SK-N-SH (cell line): ENCODE data around the gene UBE2G2. TPM values are rescaled to one million over a fixed set of nuclear protein-coding genes. Genes with fewer than 3 reads are reported as not detected.
A peak's percentile ranks its signal among the peaks of the same experiment; 100 is the strongest.

Source experiments
- CTCF ChIA-PET: fragments of 300-600, 350-600 bp; formaldehyde crosslinking; extraction: SDS; loops from one replicate; lab custom pipeline; 2021; lab: Yijun Ruan, JAX
- POLR2A ChIA-PET: fragments of 350-600 bp; sonication (Branson Sonifier 250); formaldehyde crosslinking; extraction: SDS; loops from one replicate; lab custom pipeline; 2020; ENCODE audit warnings: antibody characterized with exemption, inconsistent platforms; lab: Yijun Ruan, JAX
- DNase-seq: peaks from one replicate; pipeline ENCODE4 v3.0.0; 2012
- H2AFZ ChIP-seq: fragments of 200-600 bp; sonication (generic); 2 replicates; pipeline ENCODE4 v1.8.1; 2016; ENCODE audit warnings: antibody characterized with exemption, mild to moderate bottlenecking, low read depth
- H3F3A ChIP-seq: fragments of 200-600 bp; sonication (generic); replicated peaks from 2 replicates; pipeline ENCODE3; 2016; ENCODE audit warnings: antibody characterized with exemption, mild to moderate bottlenecking; ENCODE audit not compliant: insufficient read depth
- H3K27ac ChIP-seq, 2 experiments: fragments of 200-500 bp in 1 of 2; fragments of 200-600 bp in 1 of 2; sonication (Bioruptor generic) in 1 of 2; sonication (generic), shearing (Covaris generic) in 1 of 2; 2 replicates each; pipeline versions ENCODE4 v1.5.1 to v1.6.1; 2014 to 2016; ENCODE audit warnings: low read depth in 2 of 2, inconsistent platforms in 1 of 2, low read length in 1 of 2, mild to moderate bottlenecking in 1 of 2, mixed read lengths in 1 of 2
- H3K27me3 ChIP-seq: fragments of 200-600 bp; sonication (generic), shearing (Covaris generic); 2 replicates; pipeline ENCODE4 v1.6.1; 2016; ENCODE audit warnings: mixed run types; ENCODE audit not compliant: insufficient read depth
- H3K36me3 ChIP-seq, 2 experiments: fragments of 200-500 bp in 1 of 2; fragments of 200-600 bp in 1 of 2; sonication (Bioruptor generic) in 1 of 2; sonication (generic) in 1 of 2; replicated peaks in 1 of 2; 2 replicates each; pipeline versions ENCODE3 to v1.5.1; 2014 to 2016; ENCODE audit warnings: low read length in 1 of 2, mild to moderate bottlenecking in 1 of 2; ENCODE audit not compliant: insufficient read depth in 2 of 2, control insufficient read depth in 1 of 2
- H3K4me1 ChIP-seq, 2 experiments: fragments of 200-500 bp in 1 of 2; fragments of 200-600 bp in 1 of 2; sonication (Bioruptor generic) in 1 of 2; sonication (generic), shearing (Covaris generic) in 1 of 2; 2 replicates each; pipeline versions ENCODE4 v1.5.1 to v1.6.1; 2014 to 2016; ENCODE audit warnings: low read depth in 1 of 2, low read length in 1 of 2, mixed run types in 1 of 2; ENCODE audit not compliant: insufficient read depth in 2 of 2, control insufficient read depth in 1 of 2
- H3K4me2 ChIP-seq: fragments of 200-600 bp; sonication (generic), shearing (Covaris generic); 2 replicates; pipeline ENCODE4 v1.6.1; 2017; ENCODE audit warnings: mixed run types
- H3K4me3 ChIP-seq, 2 experiments: fragments of 200-500 bp in 1 of 2; fragments of 200-600 bp in 1 of 2; sonication (Bioruptor generic) in 1 of 2; sonication (generic), shearing (Covaris generic) in 1 of 2; 2 replicates each; pipeline versions ENCODE4 v1.5.1 to v1.8.1; 2014 to 2016; ENCODE audit warnings: low read depth in 2 of 2, inconsistent platforms in 1 of 2, low read length in 1 of 2, mild to moderate bottlenecking in 1 of 2, mixed read lengths in 1 of 2, moderate library complexity in 1 of 2
- H3K79me2 ChIP-seq: fragments of 200-600 bp; sonication (generic); 2 replicates; pipeline ENCODE4 v1.8.1; 2017; ENCODE audit warnings: mild to moderate bottlenecking; ENCODE audit not compliant: insufficient read depth
- H3K9ac ChIP-seq: fragments of 200-600 bp; sonication (generic); 2 replicates; pipeline ENCODE4 v1.6.1; 2017; ENCODE audit warnings: mixed run types
- H3K9me2 ChIP-seq: fragments of 200-600 bp; sonication (generic); 2 replicates; pipeline ENCODE4 v1.6.1; 2017; ENCODE audit warnings: mixed run types
- H3K9me3 ChIP-seq: fragments of 200-600 bp; sonication (generic); 2 replicates; pipeline ENCODE4 v1.6.1; 2017; ENCODE audit warnings: mixed run types, mild to moderate bottlenecking, moderate library complexity
- H4K20me1 ChIP-seq: fragments of 200-600 bp; sonication (generic); 2 replicates; pipeline ENCODE4 v1.6.1; 2017; ENCODE audit warnings: mild to moderate bottlenecking, mixed run types; ENCODE audit not compliant: insufficient read depth
- CHD2 ChIP-seq: fragments of 150-350 bp; IDR thresholded peaks from 2 replicates; pipeline ENCODE4 v1.6.1; 2018; ENCODE audit warnings: low read length; ENCODE audit not compliant: partially characterized antibody
- EP300 ChIP-seq, 2 experiments: IDR thresholded peaks; 2 replicates each; pipeline versions ENCODE4 v1.4.0 to v1.6.1; 2012; ENCODE audit warnings: borderline replicate concordance in 1 of 2, low read depth in 1 of 2, low read length in 1 of 2
- FOXJ3 ChIP-seq: sonication (generic); formaldehyde crosslinking; IDR thresholded peaks from 2 replicates; pipeline ENCODE4 v1.5.1; 2020; ENCODE audit warnings: mild to moderate bottlenecking, missing genetic modification reagents
- GABPA ChIP-seq: IDR thresholded peaks from 2 replicates; pipeline ENCODE4 v1.4.0; 2012; ENCODE audit warnings: low read depth, mild to moderate bottlenecking
- JUND ChIP-seq: IDR thresholded peaks from 2 replicates; pipeline ENCODE4 v1.4.0; 2012
- MEF2A ChIP-seq: IDR thresholded peaks from 2 replicates; pipeline ENCODE4 v1.4.0; 2012; ENCODE audit warnings: low read depth, borderline replicate concordance
- MXI1 ChIP-seq: IDR thresholded peaks from 2 replicates; pipeline ENCODE4 v1.6.1; 2012; ENCODE audit warnings: mild to moderate bottlenecking, low read depth, low read length, improper control_type of control experiment
- PBX3 ChIP-seq: IDR thresholded peaks from 2 replicates; pipeline ENCODE4; 2012
- POLR2AphosphoS5 ChIP-seq: IDR thresholded peaks from 2 replicates; pipeline ENCODE4 v1.6.1; 2012; ENCODE audit warnings: low read depth, low read length
- RAD21 ChIP-seq: IDR thresholded peaks from 2 replicates; pipeline ENCODE4 v1.6.1; 2012; ENCODE audit warnings: mild to moderate bottlenecking, low read length
- RCOR1 ChIP-seq: fragments of 150-350 bp; IDR thresholded peaks from 2 replicates; pipeline ENCODE4 v1.6.1; 2017; ENCODE audit warnings: antibody characterized with exemption, low read length
- RFX5 ChIP-seq: IDR thresholded peaks from 2 replicates; pipeline ENCODE4 v1.6.1; 2012; ENCODE audit warnings: mild to moderate bottlenecking, improper control_type of control experiment, low read length
- SIN3A ChIP-seq: IDR thresholded peaks from 2 replicates; pipeline ENCODE4 v1.6.1; 2012; ENCODE audit warnings: low read depth, mild to moderate bottlenecking, low read length, moderate library complexity, borderline replicate concordance
- SMC3 ChIP-seq: IDR thresholded peaks from 2 replicates; pipeline ENCODE4 v1.6.1; 2012; ENCODE audit warnings: low read depth, low read length, improper control_type of control experiment
- TAF1 ChIP-seq: IDR thresholded peaks from 2 replicates; pipeline ENCODE4 v1.6.1; 2012; ENCODE audit warnings: low read depth, mild to moderate bottlenecking, low read length, moderate library complexity, borderline replicate concordance
- TCF12 ChIP-seq: IDR thresholded peaks from 2 replicates; pipeline ENCODE4 v1.4.0; 2012
- TEAD4 ChIP-seq: IDR thresholded peaks from 2 replicates; pipeline ENCODE4 v1.4.0; 2012; ENCODE audit warnings: mild to moderate bottlenecking, borderline replicate concordance; ENCODE audit not compliant: insufficient read depth
- USF2 ChIP-seq: fragments of 150-350 bp; IDR thresholded peaks from 2 replicates; pipeline ENCODE4 v1.6.1; 2017; ENCODE audit warnings: antibody characterized with exemption, low read length, low read depth, borderline replicate concordance
- ZBTB33 ChIP-seq: IDR thresholded peaks from 2 replicates; pipeline ENCODE4 v1.4.0; 2012; ENCODE audit warnings: low read depth, borderline replicate concordance
- WGBS: methylation state at CpG from one replicate; pipeline ENCODE4 v1.1.6; 2017; ENCODE audit warnings: low lambda C conversion rate; 5-methylcytosine and 5-hydroxymethylcytosine counted together
- polyA plus RNA-seq, 3 experiments: library from polyadenylated mRNA; depleted of rRNA; stranded (reverse); fragments of >200 nt; gene quantifications; 2 replicates each; pipeline ENCODE4 v1.2.3, GENCODE V29; 2012
- TF ChIP-seq, protein P1 (sequence below): fragments of 150-350 bp; IDR thresholded peaks from 2 replicates; pipeline ENCODE4 v1.6.1; 2016; ENCODE audit warnings: mild to moderate bottlenecking, low read depth, low read length

The UBE2G2 gene
- polyA plus RNA-seq, 1 of the 3 experiments (the other 2 are of a cell fraction) = 129 TPM

DNA sequence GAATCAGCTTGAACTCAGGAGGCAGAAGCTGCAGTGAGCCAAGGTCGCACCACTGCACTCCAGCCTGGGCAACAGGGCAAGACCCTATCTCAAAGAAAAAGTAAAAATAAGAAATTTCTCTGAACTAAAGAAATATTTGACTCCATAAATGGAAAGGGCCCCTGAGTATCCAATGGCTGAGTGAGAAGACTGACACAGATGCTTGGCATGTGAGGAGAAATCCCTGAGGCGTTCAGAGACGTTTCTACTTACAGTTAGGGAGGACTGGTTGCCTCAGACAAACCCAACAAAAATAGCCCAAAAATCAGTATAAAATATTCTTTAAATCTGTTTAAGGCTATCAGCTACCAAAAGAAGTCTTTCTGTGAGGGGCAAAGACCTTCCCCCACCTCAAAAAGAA lies 19.2 kb upstream of the UBE2G2 start (continued):
- no peak for TF ChIP-seq ZBTB33
- TF ChIP-seq MEF2A = no peak
- no peak for TF ChIP-seq POLR2AphosphoS5
- TF ChIP-seq SMC3 = no peak
- TF ChIP-seq RAD21 = no peak
- no peak for TF ChIP-seq MXI1

DNA sequence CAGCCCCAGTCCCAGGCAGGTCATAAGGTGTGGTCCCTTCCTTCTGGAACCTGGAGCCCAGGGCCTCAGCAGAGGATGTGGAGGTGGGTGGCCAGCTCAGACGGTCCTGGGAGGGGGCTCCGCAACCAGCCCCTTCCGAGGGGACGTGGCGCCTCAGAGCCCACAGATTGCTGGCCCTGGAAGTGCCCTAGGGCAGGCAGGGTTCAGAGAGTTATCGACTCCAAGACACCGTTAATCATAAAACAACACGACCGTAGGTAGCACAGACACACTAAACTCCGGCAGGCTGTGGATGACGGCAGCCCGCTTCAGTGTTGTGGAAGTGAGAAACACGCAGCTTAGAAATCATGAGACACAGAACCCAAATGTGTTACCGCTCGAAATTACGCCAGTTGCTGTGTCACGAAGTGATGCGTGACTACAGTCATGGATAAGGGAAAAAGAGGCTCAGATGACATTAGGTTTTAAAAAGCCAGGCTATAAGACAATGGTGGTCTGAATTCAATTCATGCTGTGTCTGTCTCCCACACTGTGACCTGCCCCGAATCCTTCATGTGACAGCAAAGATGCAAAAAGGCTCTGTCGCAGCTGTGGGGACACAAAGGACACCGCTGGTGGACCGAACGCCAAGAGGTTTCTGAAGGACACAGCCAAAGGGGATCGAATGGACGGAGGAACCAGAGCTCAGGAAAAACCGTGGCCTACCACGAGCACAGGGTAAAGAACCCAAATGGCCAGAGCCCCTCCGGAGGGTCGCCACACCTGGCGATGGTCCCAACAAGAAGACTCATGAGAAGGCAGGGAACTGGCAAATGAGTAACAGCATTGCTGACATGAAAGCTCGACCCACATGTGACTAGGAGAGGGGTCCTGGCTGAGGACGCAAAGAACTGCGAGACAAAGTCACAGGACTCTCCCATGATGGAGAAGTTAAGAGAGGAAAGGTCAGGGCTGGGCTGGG lies 17.9 kb upstream of the UBE2G2 start:
- Histone ChIP-seq H3K9me2 (no peaks in the 10 kb centered on the region), H3K27me3 (no peaks in the 10 kb centered on the region), H3K4me3 (no peak overlapping the region), H3K4me1 (peaks cover 8 to 26% of the 10 kb centered on the region in 2 experiments; a peak in 3 of 4 replicates), H2AFZ (no peak overlapping the region), H3K9ac (no peak overlapping the region), H3K36me3 (no peaks in the 10 kb centered on the region), H3F3A (peaks cover 12% of the 10 kb centered on the region), H4K20me1 (peaks cover 27% of the 10 kb centered on the region), H3K9me3 (peaks cover 7% of the 10 kb centered on the region; the same call in 1 of the 2 replicates), H3K4me2 (no peak overlapping the region), H3K27ac (no peak overlapping the region), H3K79me2 (peaks cover 29% of the 10 kb centered on the region)
- no peak for DNase-seq
- WGBS = 97% methylated on average over 29 of the region's 33 CpGs
- TF ChIP-seq MEF2A = no peak
- TF ChIP-seq TAF1 = no peak
- TF ChIP-seq GABPA = no peak
- TF ChIP-seq JUND = no peak
- no peak for TF ChIP-seq RAD21
- ChIA-PET POLR2A (no interaction called here), CTCF (interaction anchor here (0.9 to 3.2 kb wide), 2 partner anchors 19 to 27 kb away, joined by 4 to 11 read pairs; no protein-coding TSS in a partner anchor)

- POLR2A ChIA-PET = no interaction called here
- Histone ChIP-seq H3K36me3 (peaks cover 0 to 3% of the 10 kb centered on the region in 2 experiments), H3F3A (peaks cover 12% of the 10 kb centered on the region), H3K4me2 (peak overlapping the region; percentile 84), H3K9me3 (peaks cover 7% of the 10 kb centered on the region; the same call in 1 of the 2 replicates), H3K27ac (peak overlapping the region in 1 of 2 experiments; percentile 76; a peak in 2 of 4 replicates), H3K4me3 (peak overlapping the region; percentile 60 to 75), H3K9me2 (no peaks in the 10 kb centered on the region), H4K20me1 (peaks cover 36% of the 10 kb centered on the region), H3K79me2 (peaks cover 38% of the 10 kb centered on the region), H3K4me1 (peaks cover 8 to 28% of the 10 kb centered on the region in 2 experiments; a peak in 3 of 4 replicates), H2AFZ (peak overlapping the region; percentile 78; the same call in 1 of the 2 replicates), H3K27me3 (no peaks in the 10 kb centered on the region), H3K9ac (peak overlapping the region; percentile 79; the same call in 1 of the 2 replicates)
- WGBS = no CpG with 5 or more reads among the region's 37 CpGs
- CTCF ChIA-PET = no interaction called here
- DNase-seq = no peak
- TF ChIP-seq TEAD4 (no peak), POLR2AphosphoS5 (no peak), RFX5 (no peak), SIN3A (no peak), EP300 (IDR thresholded peaks at IDR 0.05; ENCODE audit: borderline replicate concordance in 1 of 2, low read depth in 1 of 2, low read length in 1 of 2) (no peak), USF2 (no peak), SMC3 (no peak), RCOR1 (no peak), PBX3 (no peak), CHD2 (no peak), TCF12 (no peak), FOXJ3 (CRISPR knock-in tag) (no peak)
- TF ChIP-seq, protein P1, sequence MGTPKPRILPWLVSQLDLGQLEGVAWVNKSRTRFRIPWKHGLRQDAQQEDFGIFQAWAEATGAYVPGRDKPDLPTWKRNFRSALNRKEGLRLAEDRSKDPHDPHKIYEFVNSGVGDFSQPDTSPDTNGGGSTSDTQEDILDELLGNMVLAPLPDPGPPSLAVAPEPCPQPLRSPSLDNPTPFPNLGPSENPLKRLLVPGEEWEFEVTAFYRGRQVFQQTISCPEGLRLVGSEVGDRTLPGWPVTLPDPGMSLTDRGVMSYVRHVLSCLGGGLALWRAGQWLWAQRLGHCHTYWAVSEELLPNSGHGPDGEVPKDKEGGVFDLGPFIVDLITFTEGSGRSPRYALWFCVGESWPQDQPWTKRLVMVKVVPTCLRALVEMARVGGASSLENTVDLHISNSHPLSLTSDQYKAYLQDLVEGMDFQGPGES = no peak
These were observed 17.0 kb upstream of the UBE2G2 start for GRCh38 chr21:44818640-44819011.
